DOHH2 (cell line): ENCODE results near the gene PIGS.

Source experiments
- H3F3A ChIP-seq: fragments of 200-600 bp; sonication (generic), shearing (Covaris generic); 2 replicates; pipeline ENCODE4 v1.6.0; 2016; ENCODE audit warnings: antibody characterized with exemption, mild to moderate bottlenecking; ENCODE audit not compliant: control insufficient read depth, insufficient read depth
- H3K27ac ChIP-seq: fragments of 200-600 bp; sonication (generic); 2 replicates; pipeline ENCODE4 v1.5.1; 2014; ENCODE audit warnings: low read depth, mild to moderate bottlenecking, low read length, moderate library complexity
- H3K27me3 ChIP-seq: fragments of 200-600 bp; sonication (generic); 2 replicates; pipeline ENCODE4 v1.6.1; 2014; ENCODE audit warnings: mild to moderate bottlenecking, low read length, mixed read lengths; ENCODE audit not compliant: control insufficient read depth
- H3K36me3 ChIP-seq: fragments of 200-600 bp; sonication (generic); 2 replicates; pipeline ENCODE4 v1.6.1; 2014; ENCODE audit warnings: mild to moderate bottlenecking, low read length, moderate library complexity, mixed read lengths; ENCODE audit not compliant: control insufficient read depth
- H3K4me1 ChIP-seq: fragments of 200-600 bp; sonication (generic); 2 replicates; pipeline ENCODE4 v1.6.1; 2014; ENCODE audit warnings: mild to moderate bottlenecking, low read length, mixed read lengths; ENCODE audit not compliant: control insufficient read depth
- H3K4me2 ChIP-seq: fragments of 200-600 bp; sonication (generic); 2 replicates; pipeline ENCODE4 v1.6.0; 2014; ENCODE audit warnings: mild to moderate bottlenecking, low read length, moderate library complexity
- H3K4me3 ChIP-seq: fragments of 200-600 bp; sonication (generic); 2 replicates; pipeline ENCODE4 v1.5.1; 2014; ENCODE audit warnings: mild to moderate bottlenecking, low read length, mixed read lengths
- H3K79me2 ChIP-seq: fragments of 200-600 bp; sonication (generic); 2 replicates; pipeline ENCODE4 v1.6.1; 2014; ENCODE audit warnings: mild to moderate bottlenecking, low read length, mixed read lengths; ENCODE audit not compliant: control insufficient read depth
- H3K9me2 ChIP-seq: fragments of 200-600 bp; sonication (generic); replicated peaks from 2 replicates; pipeline ENCODE4 v1.6.1; 2014; ENCODE audit warnings: mild to moderate bottlenecking, low read length, mixed read lengths; ENCODE audit not compliant: control insufficient read depth
- H3K9me3 ChIP-seq: fragments of 200-600 bp; sonication (generic); 2 replicates; pipeline ENCODE4 v1.6.1; 2014; ENCODE audit warnings: antibody characterized with exemption, low read length, mixed read lengths; ENCODE audit not compliant: control insufficient read depth, insufficient read depth
- H4K20me1 ChIP-seq: fragments of 200-600 bp; sonication (generic); 2 replicates; pipeline ENCODE4 v1.6.0; 2014; ENCODE audit warnings: low read depth, mild to moderate bottlenecking, antibody characterized with exemption, low read length, moderate library complexity; ENCODE audit not compliant: control insufficient read depth, insufficient read depth
- EZH2phosphoT487 ChIP-seq: fragments of 200-600 bp; sonication (generic); IDR thresholded peaks from 2 replicates; pipeline ENCODE4 v1.6.1; 2017; ENCODE audit warnings: borderline replicate concordance, mild to moderate bottlenecking, antibody characterized with exemption, low read length, moderate library complexity, mixed read lengths
- TF ChIP-seq, protein P1 (sequence below): fragments of 200-600 bp; sonication (generic); IDR thresholded peaks from one replicate; pipeline ENCODE4 v1.5.1; 2014; ENCODE audit warnings: antibody characterized with exemption, mild to moderate bottlenecking, low read depth, low read length; ENCODE audit not compliant: poor library complexity, severe bottlenecking

The PIGS gene

DNA sequence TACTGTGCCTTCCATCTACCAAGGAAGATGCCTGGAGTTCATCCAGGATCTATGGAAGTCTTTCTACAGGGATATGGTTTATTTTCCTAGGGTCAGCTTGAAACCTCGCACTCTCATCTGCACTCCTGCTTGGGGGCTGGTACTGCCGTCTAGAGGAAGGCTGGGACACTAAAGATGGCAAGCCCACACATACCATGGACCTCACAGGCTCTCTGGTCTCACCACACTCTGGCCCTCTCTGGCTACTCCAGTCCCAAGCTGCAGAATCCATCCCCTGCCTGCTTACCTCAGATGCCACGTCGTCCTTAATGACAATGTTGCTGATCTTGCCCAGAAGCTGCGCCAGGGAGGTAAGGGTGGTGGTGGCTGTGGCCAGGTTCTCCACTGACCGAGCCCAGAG, 16.8 kb downstream of the PIGS start:
- peaks cover 44% of the 10 kb centered on the region for H3K36me3 ChIP-seq

DNA sequence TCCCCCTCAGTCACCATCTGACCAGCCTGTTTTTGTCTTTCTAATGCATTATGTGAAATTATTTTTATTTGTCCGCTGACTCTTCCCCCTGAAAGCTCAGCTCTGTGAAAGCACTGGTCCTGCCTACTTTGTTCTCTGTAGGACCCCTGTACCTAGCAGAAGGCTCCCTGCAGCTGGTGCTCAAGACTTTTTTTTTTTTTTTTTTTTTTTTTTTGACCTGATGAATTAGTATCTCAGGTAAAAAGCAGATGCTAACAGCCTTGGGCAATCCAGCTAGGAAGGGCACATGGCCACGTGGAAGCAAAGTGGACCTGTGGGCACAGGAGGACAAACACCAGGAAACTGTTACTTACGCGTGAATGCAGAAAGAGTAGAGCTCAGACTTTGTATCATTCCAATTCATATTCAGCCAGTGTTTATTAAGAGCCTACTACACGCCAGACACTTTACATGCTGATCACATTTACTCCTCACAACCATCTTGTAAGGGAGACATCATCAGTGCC, 18.3 kb downstream of the PIGS start:
- TF ChIP-seq, protein P1, sequence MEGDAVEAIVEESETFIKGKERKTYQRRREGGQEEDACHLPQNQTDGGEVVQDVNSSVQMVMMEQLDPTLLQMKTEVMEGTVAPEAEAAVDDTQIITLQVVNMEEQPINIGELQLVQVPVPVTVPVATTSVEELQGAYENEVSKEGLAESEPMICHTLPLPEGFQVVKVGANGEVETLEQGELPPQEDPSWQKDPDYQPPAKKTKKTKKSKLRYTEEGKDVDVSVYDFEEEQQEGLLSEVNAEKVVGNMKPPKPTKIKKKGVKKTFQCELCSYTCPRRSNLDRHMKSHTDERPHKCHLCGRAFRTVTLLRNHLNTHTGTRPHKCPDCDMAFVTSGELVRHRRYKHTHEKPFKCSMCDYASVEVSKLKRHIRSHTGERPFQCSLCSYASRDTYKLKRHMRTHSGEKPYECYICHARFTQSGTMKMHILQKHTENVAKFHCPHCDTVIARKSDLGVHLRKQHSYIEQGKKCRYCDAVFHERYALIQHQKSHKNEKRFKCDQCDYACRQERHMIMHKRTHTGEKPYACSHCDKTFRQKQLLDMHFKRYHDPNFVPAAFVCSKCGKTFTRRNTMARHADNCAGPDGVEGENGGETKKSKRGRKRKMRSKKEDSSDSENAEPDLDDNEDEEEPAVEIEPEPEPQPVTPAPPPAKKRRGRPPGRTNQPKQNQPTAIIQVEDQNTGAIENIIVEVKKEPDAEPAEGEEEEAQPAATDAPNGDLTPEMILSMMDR = no peak
- TF ChIP-seq EZH2phosphoT487 = no peak
- no peaks in the 10 kb centered on the region for H3F3A ChIP-seq
- H3K4me1 ChIP-seq = peaks cover 44% of the 10 kb centered on the region
- H3K36me3 ChIP-seq = peaks cover 41% of the 10 kb centered on the region
- no peaks in the 10 kb centered on the region for H3K9me2 ChIP-seq
- H3K27ac ChIP-seq = no peak overlapping the region
- peaks cover 12% of the 10 kb centered on the region; the same call in 1 of the 2 replicates for H3K79me2 ChIP-seq
- H4K20me1 ChIP-seq = no peaks in the 10 kb centered on the region
- H3K27me3 ChIP-seq = no peaks in the 10 kb centered on the region
- peak overlapping the region; percentile 81 for H3K4me3 ChIP-seq
- H3K4me2 ChIP-seq = peak overlapping the region; percentile 82
- no peaks in the 10 kb centered on the region for H3K9me3 ChIP-seq

More for the DNA sequence above, 16.8 kb downstream of the PIGS start:
- Histone ChIP-seq H3K4me1 (peaks cover 29% of the 10 kb centered on the region), H3F3A (no peaks in the 10 kb centered on the region), H3K27ac (no peak overlapping the region), H3K79me2 (peaks cover 6% of the 10 kb centered on the region; the same call in 1 of the 2 replicates), H4K20me1 (no peaks in the 10 kb centered on the region), H3K27me3 (no peaks in the 10 kb centered on the region), H3K4me3 (no peak overlapping the region), H3K9me2 (no peaks in the 10 kb centered on the region), H3K4me2 (no peak overlapping the region), H3K9me3 (no peaks in the 10 kb centered on the region)
- TF ChIP-seq, protein P1 = peak; percentile 34
- TF ChIP-seq EZH2phosphoT487 = no peak

DNA sequence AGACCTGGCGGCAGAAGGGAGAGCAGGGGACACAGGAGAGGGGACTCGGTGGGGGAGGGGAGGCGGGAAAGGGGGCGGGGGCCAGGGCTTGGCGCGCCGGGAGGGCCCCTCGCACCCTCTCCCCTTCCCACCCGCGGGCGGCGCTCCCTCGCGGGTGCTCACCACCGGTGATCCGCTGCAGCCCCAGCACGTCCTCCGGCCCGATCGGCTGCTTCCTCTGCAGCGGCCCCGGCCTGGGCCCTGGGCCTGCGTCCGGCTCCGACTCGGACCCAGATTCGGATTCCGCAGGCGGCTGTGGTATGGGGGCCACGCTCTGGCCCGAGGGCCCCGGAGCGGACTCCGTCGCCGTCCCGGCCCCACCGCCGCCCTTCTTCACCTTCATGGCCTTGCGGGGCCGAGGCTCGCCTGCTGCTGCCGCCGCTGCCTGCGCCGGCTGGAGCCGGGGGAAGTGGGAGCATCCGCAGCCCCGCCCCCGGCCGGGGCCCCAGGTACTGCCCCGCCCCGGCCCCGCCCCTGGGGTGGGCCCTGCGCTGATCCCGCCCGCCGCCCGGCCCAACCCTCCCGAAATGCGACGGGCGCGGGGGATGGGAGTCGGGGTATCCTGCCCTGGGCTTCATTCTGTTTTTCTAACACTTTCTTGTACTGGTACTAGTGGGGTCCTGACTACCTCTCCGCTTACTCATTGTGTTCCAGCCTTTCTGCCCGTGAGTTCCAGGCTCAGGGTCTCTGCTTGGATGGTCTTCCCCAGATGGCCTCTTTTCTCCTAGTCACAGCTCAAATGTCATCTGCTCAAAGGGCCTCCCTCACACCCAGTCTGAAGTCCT, 18.9 kb downstream of the PIGS start, which contains the start of gene UNC119:
Gene UNC119, minus strand, starts transcription at position 449 of the 824 bp plus-strand sequence. Its CDS starts 67 bp downstream, at position 382.
- Histone ChIP-seq H3K79me2 (peaks cover 12% of the 10 kb centered on the region; the same call in 1 of the 2 replicates), H4K20me1 (no peaks in the 10 kb centered on the region), H3K4me2 (peak within 1 kb of the TSS; percentile 82), H3K9me3 (no peaks in the 10 kb centered on the region), H3K36me3 (peaks cover 35% of the 10 kb centered on the region), H3K9me2 (no peaks in the 10 kb centered on the region), H3K27me3 (no peaks in the 10 kb centered on the region), H3K4me3 (peak within 1 kb of the TSS; percentile 81), H3K4me1 (peaks cover 50% of the 10 kb centered on the region), H3F3A (0 out of 2 replicates have a peak, but pooled peaks cover 2% of the 10 kb centered on the region), H3K27ac (no peak within 1 kb of the TSS)
- TF ChIP-seq EZH2phosphoT487 = no peak
- TF ChIP-seq, protein P1 = no peak
